ENCODE results near the gene IKBKG. TPM values are rescaled to one million over a fixed set of nuclear protein-coding genes. Genes with fewer than 3 reads are reported as not detected.

IKBKG gene
- total and polyA plus RNA-seq, 2 of the 8 experiments (the other 6 are each of a cell fraction or from before 2014, with no cell fraction given): 17.5 to 18.1 TPM

DNA sequence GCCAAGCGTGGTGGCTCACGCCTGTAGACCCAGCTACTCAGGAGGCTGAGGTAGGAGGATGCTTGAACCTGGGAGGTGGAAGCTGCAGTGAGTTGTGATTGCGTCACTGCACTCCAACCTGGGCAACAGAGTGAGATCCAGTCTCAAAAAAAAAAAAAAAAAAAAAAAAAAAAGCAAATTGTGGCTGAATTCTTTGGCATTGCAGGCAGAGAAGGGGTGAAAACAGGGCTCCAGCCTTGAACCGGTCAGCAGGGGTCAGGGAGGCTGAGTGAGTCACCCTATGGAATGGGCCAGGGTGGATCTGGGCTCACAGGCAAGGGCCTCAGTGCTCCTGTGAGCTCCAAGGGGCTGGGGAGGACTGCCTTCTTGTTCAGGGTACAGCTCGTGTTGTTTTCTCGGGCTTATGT lies 18.2 kb upstream of the IKBKG start:
- Histone ChIP-seq H4K20me1 (replicated peaks in 1 of 2; ENCODE audit: control insufficient read depth in 1 of 2, insufficient read depth in 2 of 2, low read length in 2 of 2) (peaks cover 2 to 7% of the 10 kb centered on the region in 2 experiments), H3K9ac (replicated peaks in 1 of 4; ENCODE audit: extremely low read depth in 1 of 4, low read depth in 3 of 4, low read length in 3 of 4) (no peak overlapping the region), H2BK12ac (ENCODE audit: low read depth, low read length) (no peak overlapping the region), H3K56ac (replicated peaks; ENCODE audit: insufficient read length, low read depth, low read length) (no peak overlapping the region), H2AK5ac (ENCODE audit: low read depth, low read length) (no peak overlapping the region), H3K23me2 (ENCODE audit: low read depth, low read length) (peaks cover 2% of the 10 kb centered on the region; the same call in 1 of the 2 replicates), H4K8ac (ENCODE audit: extremely low read depth, insufficient read depth, low read length) (no peak overlapping the region), H3K27me3 (replicated peaks in 1 of 4; ENCODE audit: control insufficient read depth in 3 of 4, extremely low read depth in 1 of 4, insufficient read depth in 3 of 4, low read length in 3 of 4) (peaks cover 0 to 6% (median 2%) of the 10 kb centered on the region in 4 experiments; a peak in 4 of 7 replicates), H3K23ac (ENCODE audit: insufficient read length) (no peak overlapping the region), H2BK20ac (ENCODE audit: low read length) (no peak overlapping the region), H3K18ac (ENCODE audit: extremely low read depth, low read length) (no peak overlapping the region), H3K27ac (ENCODE audit: low read depth, low read length) (no peak overlapping the region), H3K4me2 (ENCODE audit: insufficient read depth in 1 of 2, low read depth in 2 of 2, low read length in 2 of 2) (no peak overlapping the region), H2BK5ac (ENCODE audit: low read depth, low read length) (no peak overlapping the region), H3K9me3 (ENCODE audit: insufficient read depth in 2 of 2, low read depth in 1 of 2, low read length in 1 of 2) (no peaks in the 10 kb centered on the region), H2BK15ac (ENCODE audit: low read length) (no peak overlapping the region), H3K79me2 (ENCODE audit: control insufficient read depth in 1 of 2, insufficient read depth in 2 of 2, low read length in 2 of 2) (no peaks in the 10 kb centered on the region), H3K4me1 (replicated peaks in 1 of 4; ENCODE audit: control insufficient read depth in 3 of 4, insufficient read depth in 4 of 4, low read length in 3 of 4) (0 out of 7 replicates have a peak, but pooled peaks cover 0 to 3% (median 0%) of the 10 kb centered on the region in 4 experiments), H3K14ac (ENCODE audit: insufficient read length) (no peak overlapping the region), H3K36me3 (ENCODE audit: control insufficient read depth in 2 of 4, insufficient read depth in 4 of 4, low read length in 3 of 4) (peaks cover 5 to 20% (median 14%) of the 10 kb centered on the region in 4 experiments; a peak in 7 of 8 replicates), H3K4me3 (ENCODE audit: extremely low read depth in 1 of 4, insufficient read depth in 2 of 4, low read depth in 3 of 4, low read length in 4 of 4) (no peak overlapping the region), H3K79me1 (ENCODE audit: low read depth, low read length) (no peaks in the 10 kb centered on the region), H4K5ac (ENCODE audit: insufficient read length, low read depth, low read length) (no peak overlapping the region), H4K91ac (replicated peaks; ENCODE audit: insufficient read length, low read length) (no peak overlapping the region), H2BK120ac (replicated peaks; ENCODE audit: low read depth, low read length) (no peak overlapping the region), H3K4ac (replicated peaks; ENCODE audit: insufficient read length, low read depth, low read length) (no peak overlapping the region), H2AFZ (ENCODE audit: low read length) (no peak overlapping the region)
- ChIA-PET CTCF (ENCODE audit: partially characterized antibody) (interaction anchor here (1.1 kb wide), 2 partner anchors 13 to 131 kb away, joined by 3 read pairs; partner anchors contain the start of genes FAM3A and RPL10), POLR2A (ENCODE audit: partially characterized antibody) (interaction anchor here (1.0 to 1.1 kb wide), 4 partner anchors 39 to 129 kb away, joined by 3 read pairs; partner anchors contain the start of gene SLC10A3)
- DNase-seq (ENCODE audit: low read depth in 1 of 2, low spot score in 2 of 2) (no peak), FAIRE-seq (no peak)
- WGBS, 2 experiments (ENCODE audit: extremely low coverage in 1 of 2, insufficient coverage in 1 of 2, insufficient read length in 1 of 2, insufficient replicate concordance in 2 of 2, low coverage in 1 of 2, low lambda C conversion rate in 2 of 2, missing lambda C conversion rate in 1 of 2): 100% methylated on average over 2 of the region's 6 CpGs; no CpG with 5 or more reads in 1 of the 2 experiments
- no peak for TF ChIP-seq TAF1 (IDR thresholded peaks at IDR 0.05; ENCODE audit: low read depth, low read length)
- TF ChIP-seq POU5F1 (IDR thresholded peaks at IDR 0.05; ENCODE audit: low read depth, low read length): no peak
- no peak for TF ChIP-seq SUZ12 (IDR thresholded peaks at IDR 0.05; ENCODE audit: low read length)
- TF ChIP-seq ATF3 (IDR thresholded peaks at IDR 0.05; ENCODE audit: insufficient read depth, low read depth, low read length): no peak
- TF ChIP-seq SP1 (IDR thresholded peaks at IDR 0.05; ENCODE audit: low read depth, low read length): no peak
- TF ChIP-seq RXRA (IDR thresholded peaks at IDR 0.05; ENCODE audit: insufficient read depth, low read depth, low read length): no peak
- no peak for TF ChIP-seq SP2 (IDR thresholded peaks at IDR 0.05; ENCODE audit: low read length)
- TF ChIP-seq CTBP2 (IDR thresholded peaks at IDR 0.05; ENCODE audit: borderline replicate concordance, insufficient read depth, insufficient read length, low read length): no peak
- TF ChIP-seq KDM1A (IDR thresholded peaks at IDR 0.05; ENCODE audit: borderline replicate concordance, low read length): no peak
- no peak for TF ChIP-seq CHD1 (IDR thresholded peaks at IDR 0.05; ENCODE audit: low read depth, low read length)
- no peak for TF ChIP-seq TCF12 (IDR thresholded peaks at IDR 0.05; ENCODE audit: low read depth, low read length)
- no peak for TF ChIP-seq RNF2 (IDR thresholded peaks at IDR 0.05; ENCODE audit: borderline replicate concordance, low read depth, low read length, missing control alignments, poor library complexity, severe bottlenecking)

Data from H1 (cell line).